Stimulated activated naive B cell treated with anti-CD40 and anti-IgM and Interleukin-4, amounts not matched to agents 10 μg/mL and 1 μg/mL and 100 μg/mL, for 72 hours (primary cell): ENCODE data around the gene CAPN12.
A peak's percentile ranks its signal among the peaks of the same experiment; 100 is the strongest.

Experiments used
- ATAC-seq, 2 donors: fragments of 150-1000 bp; cut with Tn5 transposase; replicated peaks; 2 replicates each; pipeline ENCODE4 v1.10.0; 2021; ENCODE audit warnings: moderate library complexity in 1 of 2
- DNase-seq: peaks from one replicate; pipeline ENCODE4 v3.0.0; 2021
- H3K27ac Mint-ChIP-seq: one replicate; pipeline ENCODE4 v1.8.0; 2022; ENCODE audit warnings: mild to moderate bottlenecking, mixed read lengths
- H3K27me3 Mint-ChIP-seq, 2 donors: one replicate each; pipeline ENCODE4 v1.8.0; 2022; ENCODE audit warnings: mixed read lengths in 2 of 2
- H3K36me3 Mint-ChIP-seq, 2 donors: one replicate each; pipeline ENCODE4 v1.8.0; 2022; ENCODE audit warnings: mixed read lengths in 2 of 2, mild to moderate bottlenecking in 1 of 2
- H3K4me1 Mint-ChIP-seq, 2 donors: one replicate each; pipeline ENCODE4 v1.8.0; 2022; ENCODE audit warnings: mixed read lengths in 2 of 2, mild to moderate bottlenecking in 1 of 2
- H3K4me3 Mint-ChIP-seq, 2 donors: one replicate each; pipeline ENCODE4 v1.8.0; 2022; ENCODE audit warnings: mild to moderate bottlenecking in 2 of 2, mixed read lengths in 2 of 2, moderate library complexity in 1 of 2
- H3K9me3 Mint-ChIP-seq, 2 donors: one replicate each; pipeline ENCODE4 v1.8.0; 2022; ENCODE audit warnings: mixed read lengths in 2 of 2, mild to moderate bottlenecking in 1 of 2

The CAPN12 gene

GRCh38 chr19:38698225-38699026 lies 45.8 kb downstream of the CAPN12 start:
- Mint-ChIP-seq H3K36me3 (peaks cover 15 to 36% of the 10 kb centered on the region in 2 donors), H3K27me3 (no peaks in the 10 kb centered on the region), H3K4me3 (peak overlapping the region in 1 of 2 donors; percentile 7), H3K4me1 (peaks cover 37 to 47% of the 10 kb centered on the region in 2 donors), H3K27ac (peak overlapping the region; percentile 84), H3K9me3 (no peaks in the 10 kb centered on the region)
- no peak for DNase-seq
- no peak for ATAC-seq

- H3K36me3 Mint-ChIP-seq, result peaks cover 11 to 39% of the 10 kb centered on the region in 2 donors
- H3K9me3 Mint-ChIP-seq, result no peaks in the 10 kb centered on the region
- H3K27ac Mint-ChIP-seq, result peak overlapping the region; percentile 84
- DNase-seq (no peak), ATAC-seq (no peak)
- no peaks in the 10 kb centered on the region for H3K27me3 Mint-ChIP-seq
- H3K4me1 Mint-ChIP-seq, result peaks cover 44 to 55% of the 10 kb centered on the region in 2 donors
- no peak overlapping the region for H3K4me3 Mint-ChIP-seq
Observed at GRCh38 chr19:38697641-38698071, 46.6 kb downstream of the CAPN12 start.

- no peak overlapping the region for H3K27ac Mint-ChIP-seq
- H3K36me3 Mint-ChIP-seq, result peaks cover 11 to 39% of the 10 kb centered on the region in 2 donors
- ATAC-seq (no peak), DNase-seq (no peak)
- H3K4me3 Mint-ChIP-seq, result no peak overlapping the region
- no peaks in the 10 kb centered on the region for H3K27me3 Mint-ChIP-seq
- H3K9me3 Mint-ChIP-seq, result no peaks in the 10 kb centered on the region
- peaks cover 48 to 60% of the 10 kb centered on the region in 2 donors for H3K4me1 Mint-ChIP-seq
Observed at GRCh38 chr19:38697197-38697596, 47.1 kb downstream of the CAPN12 start.

- DNase-seq, result no peak
- H3K36me3 Mint-ChIP-seq, result peaks cover 15 to 39% of the 10 kb centered on the region in 2 donors
- H3K4me1 Mint-ChIP-seq, result peaks cover 52 to 65% of the 10 kb centered on the region in 2 donors
- no peak for ATAC-seq
- no peak overlapping the region for H3K4me3 Mint-ChIP-seq
- no peaks in the 10 kb centered on the region for H3K9me3 Mint-ChIP-seq
- H3K27me3 Mint-ChIP-seq, result no peaks in the 10 kb centered on the region
- H3K27ac Mint-ChIP-seq, result no peak overlapping the region
Observed at GRCh38 chr19:38696729-38697055, 47.6 kb downstream of the CAPN12 start.

- Mint-ChIP-seq H3K36me3 (peaks cover 15 to 39% of the 10 kb centered on the region in 2 donors), H3K9me3 (no peaks in the 10 kb centered on the region), H3K27me3 (no peaks in the 10 kb centered on the region), H3K4me3 (no peak overlapping the region), H3K4me1 (peaks cover 52 to 66% of the 10 kb centered on the region in 2 donors), H3K27ac (peak overlapping the region; percentile 91)
- ATAC-seq (no peak), DNase-seq (no peak)
Observed at GRCh38 chr19:38695832-38696728, 48.2 kb downstream of the CAPN12 start.

- H3K27ac Mint-ChIP-seq, result peak overlapping the region; percentile 91
- no peaks in the 10 kb centered on the region for H3K9me3 Mint-ChIP-seq
- DNase-seq (no peak), ATAC-seq (no peak)
- peaks cover 52 to 67% of the 10 kb centered on the region in 2 donors for H3K4me1 Mint-ChIP-seq
- no peaks in the 10 kb centered on the region for H3K27me3 Mint-ChIP-seq
- peak overlapping the region; percentile 68 to 70 for H3K4me3 Mint-ChIP-seq
- H3K36me3 Mint-ChIP-seq, result peaks cover 10 to 35% of the 10 kb centered on the region in 2 donors
Observed at GRCh38 chr19:38695317-38695683, 49.0 kb downstream of the CAPN12 start.

- H3K27me3 Mint-ChIP-seq, result no peaks in the 10 kb centered on the region
- peaks cover 55 to 70% of the 10 kb centered on the region in 2 donors for H3K4me1 Mint-ChIP-seq
- ATAC-seq, result peak; percentile 83 to 89
- peak overlapping the region in 1 of 2 donors; percentile 8 for H3K4me3 Mint-ChIP-seq
- H3K36me3 Mint-ChIP-seq, result peaks cover 15 to 37% of the 10 kb centered on the region in 2 donors
- no peaks in the 10 kb centered on the region for H3K9me3 Mint-ChIP-seq
- H3K27ac Mint-ChIP-seq, result peak overlapping the region; percentile 83
- DNase-seq, result no peak
Observed at GRCh38 chr19:38693380-38694223, 50.7 kb downstream of the CAPN12 start.

GRCh38 chr19:38692458-38693379 lies 51.6 kb downstream of the CAPN12 start:
- Mint-ChIP-seq H3K36me3 (peaks cover 15 to 30% of the 10 kb centered on the region in 2 donors), H3K4me1 (peaks cover 52 to 68% of the 10 kb centered on the region in 2 donors), H3K4me3 (no peak overlapping the region), H3K27ac (peak overlapping the region; percentile 78), H3K9me3 (no peaks in the 10 kb centered on the region), H3K27me3 (no peaks in the 10 kb centered on the region)
- ATAC-seq, result peak in 1 of 2 donors; percentile 14
- DNase-seq, result no peak

- Mint-ChIP-seq H3K27ac (peak overlapping the region; percentile 78), H3K4me3 (no peak overlapping the region), H3K36me3 (peaks cover 15 to 33% of the 10 kb centered on the region in 2 donors), H3K27me3 (no peaks in the 10 kb centered on the region), H3K4me1 (peaks cover 56 to 73% of the 10 kb centered on the region in 2 donors), H3K9me3 (no peaks in the 10 kb centered on the region)
- DNase-seq (no peak), ATAC-seq (no peak)
Observed at GRCh38 chr19:38691938-38692457, 52.3 kb downstream of the CAPN12 start.

- H3K4me3 Mint-ChIP-seq, result no peak overlapping the region
- no peak for ATAC-seq
Observed at GRCh38 chr19:38690832-38691231, 53.4 kb downstream of the CAPN12 start.

GRCh38 chr19:38690146-38690545 lies 54.1 kb downstream of the CAPN12 start:
- DNase-seq, result no peak
- H3K4me1 Mint-ChIP-seq, result peaks cover 57 to 84% of the 10 kb centered on the region in 2 donors
- peak overlapping the region; percentile 76 for H3K27ac Mint-ChIP-seq
- H3K27me3 Mint-ChIP-seq, result no peaks in the 10 kb centered on the region
- H3K36me3 Mint-ChIP-seq, result peaks cover 15 to 37% of the 10 kb centered on the region in 2 donors
- H3K4me3 Mint-ChIP-seq, result no peak overlapping the region
- no peaks in the 10 kb centered on the region for H3K9me3 Mint-ChIP-seq
- no peak for ATAC-seq

More at GRCh38 chr19:38690832-38691231, 53.4 kb downstream of the CAPN12 start:
- Mint-ChIP-seq H3K9me3 (no peaks in the 10 kb centered on the region), H3K4me1 (peaks cover 58 to 84% of the 10 kb centered on the region in 2 donors), H3K27ac (no peak overlapping the region), H3K36me3 (peaks cover 15 to 38% of the 10 kb centered on the region in 2 donors), H3K27me3 (no peaks in the 10 kb centered on the region)
- no peak for DNase-seq

GRCh38 chr19:38687837-38688378 lies 56.4 kb downstream of the CAPN12 start:
- H3K36me3 Mint-ChIP-seq, result peaks cover 14 to 33% of the 10 kb centered on the region in 2 donors
- H3K4me3 Mint-ChIP-seq, result no peak overlapping the region
- H3K27me3 Mint-ChIP-seq, result no peaks in the 10 kb centered on the region
- no peak overlapping the region for H3K27ac Mint-ChIP-seq
- DNase-seq (no peak), ATAC-seq (no peak)
- H3K4me1 Mint-ChIP-seq, result peaks cover 57 to 84% of the 10 kb centered on the region in 2 donors
- peaks cover 0 to under 1% of the 10 kb centered on the region in 2 donors for H3K9me3 Mint-ChIP-seq
